ENCODE measurements around the gene DISC1.

Gene DISC1

DNA sequence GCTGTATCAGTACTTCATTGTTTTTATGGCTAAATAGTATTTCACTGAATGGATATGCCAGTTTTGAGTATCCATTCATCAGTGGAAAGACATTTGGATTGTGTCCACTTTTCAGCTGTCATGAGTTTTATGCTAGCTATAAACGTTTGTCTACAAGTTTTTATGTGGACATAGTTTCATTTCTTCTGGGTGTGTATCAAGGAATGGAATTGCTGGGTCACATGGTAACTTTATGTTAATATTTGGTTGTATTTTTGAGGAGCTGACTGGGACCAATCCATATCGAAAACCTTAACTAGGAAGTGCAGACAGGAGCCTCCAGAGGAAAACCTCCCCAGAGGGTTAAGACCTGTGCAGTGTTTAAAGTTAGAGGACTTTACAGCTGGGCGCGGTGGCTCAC is 31.8 kb upstream of the DISC1 start:
- no peak for TF ChIP-seq EP300 (IDR thresholded peaks at IDR 0.05; ENCODE audit: borderline replicate concordance)
- TF ChIP-seq TEAD4 (IDR thresholded peaks at IDR 0.05): no peak
- TF ChIP-seq CREB1 (IDR thresholded peaks at IDR 0.05; ENCODE audit: low read depth): no peak
- TF ChIP-seq, protein P1, sequence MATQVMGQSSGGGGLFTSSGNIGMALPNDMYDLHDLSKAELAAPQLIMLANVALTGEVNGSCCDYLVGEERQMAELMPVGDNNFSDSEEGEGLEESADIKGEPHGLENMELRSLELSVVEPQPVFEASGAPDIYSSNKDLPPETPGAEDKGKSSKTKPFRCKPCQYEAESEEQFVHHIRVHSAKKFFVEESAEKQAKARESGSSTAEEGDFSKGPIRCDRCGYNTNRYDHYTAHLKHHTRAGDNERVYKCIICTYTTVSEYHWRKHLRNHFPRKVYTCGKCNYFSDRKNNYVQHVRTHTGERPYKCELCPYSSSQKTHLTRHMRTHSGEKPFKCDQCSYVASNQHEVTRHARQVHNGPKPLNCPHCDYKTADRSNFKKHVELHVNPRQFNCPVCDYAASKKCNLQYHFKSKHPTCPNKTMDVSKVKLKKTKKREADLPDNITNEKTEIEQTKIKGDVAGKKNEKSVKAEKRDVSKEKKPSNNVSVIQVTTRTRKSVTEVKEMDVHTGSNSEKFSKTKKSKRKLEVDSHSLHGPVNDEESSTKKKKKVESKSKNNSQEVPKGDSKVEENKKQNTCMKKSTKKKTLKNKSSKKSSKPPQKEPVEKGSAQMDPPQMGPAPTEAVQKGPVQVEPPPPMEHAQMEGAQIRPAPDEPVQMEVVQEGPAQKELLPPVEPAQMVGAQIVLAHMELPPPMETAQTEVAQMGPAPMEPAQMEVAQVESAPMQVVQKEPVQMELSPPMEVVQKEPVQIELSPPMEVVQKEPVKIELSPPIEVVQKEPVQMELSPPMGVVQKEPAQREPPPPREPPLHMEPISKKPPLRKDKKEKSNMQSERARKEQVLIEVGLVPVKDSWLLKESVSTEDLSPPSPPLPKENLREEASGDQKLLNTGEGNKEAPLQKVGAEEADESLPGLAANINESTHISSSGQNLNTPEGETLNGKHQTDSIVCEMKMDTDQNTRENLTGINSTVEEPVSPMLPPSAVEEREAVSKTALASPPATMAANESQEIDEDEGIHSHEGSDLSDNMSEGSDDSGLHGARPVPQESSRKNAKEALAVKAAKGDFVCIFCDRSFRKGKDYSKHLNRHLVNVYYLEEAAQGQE (IDR thresholded peaks at IDR 0.05; ENCODE audit: low read depth): no peak
- no peak for TF ChIP-seq FOXM1 (IDR thresholded peaks at IDR 0.05; ENCODE audit: borderline replicate concordance, low read depth)
- TF ChIP-seq CEBPB (IDR thresholded peaks at IDR 0.05): no peak
- no peak for TF ChIP-seq YY1 (IDR thresholded peaks at IDR 0.05; ENCODE audit: low read depth)
- TF ChIP-seq ZBTB7A (IDR thresholded peaks at IDR 0.05; ENCODE audit: low read depth): no peak
- TF ChIP-seq, protein P2, sequence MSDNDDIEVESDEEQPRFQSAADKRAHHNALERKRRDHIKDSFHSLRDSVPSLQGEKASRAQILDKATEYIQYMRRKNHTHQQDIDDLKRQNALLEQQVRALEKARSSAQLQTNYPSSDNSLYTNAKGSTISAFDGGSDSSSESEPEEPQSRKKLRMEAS (IDR thresholded peaks at IDR 0.05): no peak
- TF ChIP-seq TCF12 (IDR thresholded peaks at IDR 0.05; ENCODE audit: low read depth): no peak
- no peak for TF ChIP-seq RAD21 (IDR thresholded peaks at IDR 0.05; ENCODE audit: low read depth)
- TF ChIP-seq EGR1 (IDR thresholded peaks at IDR 0.05): no peak
- TF ChIP-seq TAF1 (IDR thresholded peaks at IDR 0.05; ENCODE audit: low read depth): no peak
- TF ChIP-seq NFIC (IDR thresholded peaks at IDR 0.05): no peak

DNA sequence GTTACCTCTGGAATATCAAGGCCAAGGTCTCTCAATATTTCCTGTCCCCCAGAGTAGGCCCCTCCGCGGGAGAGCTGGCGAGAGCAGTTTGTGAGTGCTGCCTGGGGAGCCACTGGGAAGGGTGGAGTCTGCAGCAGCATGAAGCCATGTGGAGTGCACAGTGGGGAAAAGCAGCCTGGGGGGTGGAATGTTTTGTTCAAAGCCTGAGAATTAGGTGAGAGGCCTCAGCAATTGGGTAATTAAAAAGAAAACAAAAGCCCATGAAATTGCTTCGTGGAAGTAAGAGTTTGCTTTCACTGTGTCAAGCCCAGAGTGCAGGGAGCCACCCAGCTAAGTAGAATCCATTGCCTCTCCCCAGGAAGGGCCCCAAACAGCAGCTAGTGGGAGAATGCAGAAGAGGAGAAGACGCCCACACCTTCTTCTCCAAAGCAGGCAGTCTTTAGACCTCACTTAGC is 30.2 kb upstream of the DISC1 start:
- TF ChIP-seq TCF12 (IDR thresholded peaks at IDR 0.05; ENCODE audit: low read depth) (no peak), TEAD4 (IDR thresholded peaks at IDR 0.05) (no peak), CREB1 (IDR thresholded peaks at IDR 0.05; ENCODE audit: low read depth) (no peak), EP300 (IDR thresholded peaks at IDR 0.05; ENCODE audit: borderline replicate concordance) (no peak), TAF1 (IDR thresholded peaks at IDR 0.05; ENCODE audit: low read depth) (no peak), ZBTB7A (IDR thresholded peaks at IDR 0.05; ENCODE audit: low read depth) (no peak), EGR1 (IDR thresholded peaks at IDR 0.05) (no peak), FOXM1 (IDR thresholded peaks at IDR 0.05; ENCODE audit: borderline replicate concordance, low read depth) (no peak), RAD21 (IDR thresholded peaks at IDR 0.05; ENCODE audit: low read depth) (no peak), YY1 (IDR thresholded peaks at IDR 0.05; ENCODE audit: low read depth) (no peak), NFIC (IDR thresholded peaks at IDR 0.05) (no peak), CEBPB (IDR thresholded peaks at IDR 0.05) (no peak)
- TF ChIP-seq, protein P3, sequence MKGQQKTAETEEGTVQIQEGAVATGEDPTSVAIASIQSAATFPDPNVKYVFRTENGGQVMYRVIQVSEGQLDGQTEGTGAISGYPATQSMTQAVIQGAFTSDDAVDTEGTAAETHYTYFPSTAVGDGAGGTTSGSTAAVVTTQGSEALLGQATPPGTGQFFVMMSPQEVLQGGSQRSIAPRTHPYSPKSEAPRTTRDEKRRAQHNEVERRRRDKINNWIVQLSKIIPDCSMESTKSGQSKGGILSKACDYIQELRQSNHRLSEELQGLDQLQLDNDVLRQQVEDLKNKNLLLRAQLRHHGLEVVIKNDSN (IDR thresholded peaks at IDR 0.05): no peak
- TF ChIP-seq, protein P2 (IDR thresholded peaks at IDR 0.05): no peak
- TF ChIP-seq, protein P1 (IDR thresholded peaks at IDR 0.05; ENCODE audit: low read depth): no peak

DNA sequence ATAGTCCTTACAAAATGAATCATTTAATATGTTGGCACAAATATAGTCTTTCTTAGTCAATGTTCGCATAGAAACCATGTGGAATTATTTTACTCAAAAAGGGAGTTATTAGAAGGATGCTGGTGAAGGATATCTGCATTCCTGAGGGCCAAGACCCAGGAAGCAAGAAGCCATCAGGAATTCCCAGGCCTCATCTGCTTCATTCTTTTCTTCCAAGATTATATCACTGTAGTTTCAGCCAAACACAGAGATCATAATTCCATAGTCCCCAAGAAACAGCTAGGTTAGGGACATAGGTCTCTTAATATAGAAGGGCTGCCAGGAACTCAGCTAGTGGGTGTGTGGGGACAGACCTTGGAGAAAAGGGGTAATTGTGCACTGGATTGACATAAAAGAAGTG is 28.6 kb upstream of the DISC1 start:
- no peak for TF ChIP-seq CREB1 (IDR thresholded peaks at IDR 0.05; ENCODE audit: low read depth)
- TF ChIP-seq, protein P1 (IDR thresholded peaks at IDR 0.05; ENCODE audit: low read depth): no peak
- no peak for TF ChIP-seq CEBPB (IDR thresholded peaks at IDR 0.05)
- TF ChIP-seq, protein P2 (IDR thresholded peaks at IDR 0.05): no peak
- TF ChIP-seq FOXM1 (IDR thresholded peaks at IDR 0.05; ENCODE audit: borderline replicate concordance, low read depth): no peak
- no peak for TF ChIP-seq ZBTB7A (IDR thresholded peaks at IDR 0.05; ENCODE audit: low read depth)
- no peak for TF ChIP-seq RAD21 (IDR thresholded peaks at IDR 0.05; ENCODE audit: low read depth)
- TF ChIP-seq EGR1 (IDR thresholded peaks at IDR 0.05): no peak
- TF ChIP-seq, protein P3 (IDR thresholded peaks at IDR 0.05): no peak
- no peak for TF ChIP-seq TEAD4 (IDR thresholded peaks at IDR 0.05)
- TF ChIP-seq TAF1 (IDR thresholded peaks at IDR 0.05; ENCODE audit: low read depth): no peak

DNA sequence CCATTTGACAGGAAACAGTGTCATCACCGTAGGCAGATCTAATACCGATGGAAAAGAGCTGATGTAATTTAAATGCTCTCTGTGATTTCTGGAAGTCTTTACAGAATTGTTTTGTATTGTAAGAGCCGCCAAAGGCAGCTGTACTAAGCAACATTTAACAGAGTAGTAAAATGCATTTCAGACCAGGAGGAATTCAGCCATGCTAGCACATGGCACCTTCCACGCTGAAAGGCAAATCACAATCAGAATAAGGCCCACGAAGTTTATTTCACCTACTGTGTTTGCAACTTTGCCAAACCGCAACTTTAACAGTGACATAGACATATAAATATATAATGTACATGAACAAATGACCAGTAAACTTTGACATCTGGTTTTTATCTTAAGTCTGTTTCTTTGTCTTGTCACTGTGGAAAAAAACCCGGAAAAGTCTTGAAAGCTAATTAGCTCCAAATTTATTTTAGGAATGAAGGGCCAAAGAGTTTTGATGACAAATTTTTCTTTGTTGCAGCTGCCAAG is 26.1 kb upstream of the DISC1 start:
- no peak for TF ChIP-seq EGR1 (IDR thresholded peaks at IDR 0.05)
- TF ChIP-seq CEBPB (IDR thresholded peaks at IDR 0.05): no peak
- no peak for TF ChIP-seq TAF1 (IDR thresholded peaks at IDR 0.05; ENCODE audit: low read depth)
- TF ChIP-seq TCF12 (IDR thresholded peaks at IDR 0.05; ENCODE audit: low read depth): no peak
- TF ChIP-seq FOXM1 (IDR thresholded peaks at IDR 0.05; ENCODE audit: borderline replicate concordance, low read depth): no peak
- TF ChIP-seq ZBTB7A (IDR thresholded peaks at IDR 0.05; ENCODE audit: low read depth): no peak

Measured in Ishikawa (cell line).